ENCODE measurements around the gene VASP. TPM values are rescaled to one million over a fixed set of nuclear protein-coding genes. Genes with fewer than 3 reads are reported as not detected.

The VASP gene
- total and polyA plus RNA-seq, 9 of the 15 experiments (the other 6 are each of a cell fraction or from before 2014, with no cell fraction given): 16.7 to 261 (median 112) TPM

DNA sequence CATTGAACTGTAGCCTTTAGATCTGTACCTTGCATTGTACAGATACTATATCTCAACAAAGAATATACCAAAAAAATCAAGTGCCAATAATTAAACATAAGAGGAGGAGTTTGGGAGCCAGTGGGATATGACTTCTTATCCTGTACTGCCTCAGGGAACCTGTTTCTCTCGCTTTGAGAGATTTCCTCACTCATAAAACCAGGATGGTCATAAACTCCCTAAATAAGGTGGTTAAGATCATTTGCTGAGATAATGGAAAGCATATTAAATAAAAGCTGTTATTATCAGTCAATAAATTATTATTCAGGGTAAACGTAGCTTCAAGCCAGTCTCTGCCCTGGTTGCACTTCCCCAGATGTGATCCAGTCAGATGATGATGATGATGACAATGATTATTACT is 60.3 kb downstream of the VASP start (continued):
- no peak for TF ChIP-seq CBX8 (IDR thresholded peaks at IDR 0.05; ENCODE audit: borderline replicate concordance, extremely low read depth, low read depth, low read length, poor library complexity, severe bottlenecking)
- TF ChIP-seq RAD51 (IDR thresholded peaks at IDR 0.05; ENCODE audit: borderline replicate concordance, low read depth): no peak
- no peak for TF ChIP-seq CHD7 (IDR thresholded peaks at IDR 0.05; ENCODE audit: low read depth, low read length)
- TF ChIP-seq E2F6 (IDR thresholded peaks at IDR 0.05; ENCODE audit: borderline replicate concordance in 1 of 2, extremely low read depth in 1 of 2, insufficient read depth in 1 of 2, insufficient read length in 1 of 2, low read depth in 1 of 2, low read length in 1 of 2, poor library complexity in 1 of 2, severe bottlenecking in 1 of 2): no peak
- TF ChIP-seq PTBP1 (IDR thresholded peaks at IDR 0.05; ENCODE audit: low read depth, low read length): no peak
- no peak for TF ChIP-seq OTX1 (CRISPR knock-in tag; IDR thresholded peaks at IDR 0.05)
- no peak for TF ChIP-seq NFE2 (IDR thresholded peaks at IDR 0.05; ENCODE audit: low read depth)
- TF ChIP-seq ELF1 (tag; IDR thresholded peaks at IDR 0.05): no peak
- TF ChIP-seq ZBTB17 (CRISPR knock-in tag; IDR thresholded peaks at IDR 0.05): no peak
- TF ChIP-seq GABPA (tag; conservative IDR thresholded peaks at IDR 0.05; ENCODE audit: low read depth): no peak
- no peak for TF ChIP-seq ZNF699 (CRISPR knock-in tag; IDR thresholded peaks at IDR 0.05; ENCODE audit: insufficient replicate concordance)
- no peak for TF ChIP-seq MCM5 (IDR thresholded peaks at IDR 0.05; ENCODE audit: low read depth)

All from K562 (cell line).